AG08395 (cell line): ENCODE data around the gene ARFGAP3.

Source experiments
- DNase-seq: peaks from one replicate; pipeline ENCODE4 v3.0.0; 2012; ENCODE audit warnings: mixed read lengths, low spot score

ARFGAP3 gene, protein sequence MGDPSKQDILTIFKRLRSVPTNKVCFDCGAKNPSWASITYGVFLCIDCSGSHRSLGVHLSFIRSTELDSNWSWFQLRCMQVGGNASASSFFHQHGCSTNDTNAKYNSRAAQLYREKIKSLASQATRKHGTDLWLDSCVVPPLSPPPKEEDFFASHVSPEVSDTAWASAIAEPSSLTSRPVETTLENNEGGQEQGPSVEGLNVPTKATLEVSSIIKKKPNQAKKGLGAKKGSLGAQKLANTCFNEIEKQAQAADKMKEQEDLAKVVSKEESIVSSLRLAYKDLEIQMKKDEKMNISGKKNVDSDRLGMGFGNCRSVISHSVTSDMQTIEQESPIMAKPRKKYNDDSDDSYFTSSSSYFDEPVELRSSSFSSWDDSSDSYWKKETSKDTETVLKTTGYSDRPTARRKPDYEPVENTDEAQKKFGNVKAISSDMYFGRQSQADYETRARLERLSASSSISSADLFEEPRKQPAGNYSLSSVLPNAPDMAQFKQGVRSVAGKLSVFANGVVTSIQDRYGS

GRCh38 chr22:42856865-42857704, at the start of gene ARFGAP3:
Gene ARFGAP3 (minus strand): TSS chr22:42857273. CDS start chr22:42857182, 91 bp downstream.
- DNase-seq, result peak; percentile 100

- DNase-seq, result no peak
These were observed 48.7 kb upstream of the ARFGAP3 start for GRCh38 chr22:42905702-42906183.

- no peak for DNase-seq
These were observed 48.1 kb upstream of the ARFGAP3 start for GRCh38 chr22:42905217-42905616.

DNA sequence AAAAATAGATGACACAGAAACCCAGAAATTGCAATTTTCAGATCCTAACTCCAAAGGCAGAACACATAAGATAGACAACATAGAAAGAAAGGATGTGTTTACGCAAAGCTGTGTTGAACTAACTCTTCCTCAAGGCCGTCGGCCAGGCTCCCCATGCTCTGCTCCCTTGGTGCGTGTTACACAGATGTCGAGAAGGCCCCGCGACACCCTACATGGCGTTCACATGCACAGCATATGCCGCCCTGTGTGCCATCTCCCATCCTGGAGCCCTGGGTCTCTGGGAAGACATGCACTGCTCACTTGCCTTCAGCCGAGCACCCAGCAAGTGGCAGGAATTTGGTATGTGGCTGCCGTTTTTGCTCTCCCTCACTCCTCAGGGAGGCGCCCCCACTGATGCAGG, 47.0 kb upstream of the ARFGAP3 start:
- no peak for DNase-seq

- DNase-seq, result peak; percentile 34
These were observed 45.9 kb upstream of the ARFGAP3 start for GRCh38 chr22:42902875-42903510.

- DNase-seq, result no peak
These were observed 44.9 kb upstream of the ARFGAP3 start for GRCh38 chr22:42901790-42902508.

GRCh38 chr22:42897960-42898359, 40.9 kb upstream of the ARFGAP3 start:
- DNase-seq, result no peak

GRCh38 chr22:42895541-42895981, 38.5 kb upstream of the ARFGAP3 start:
- DNase-seq, result no peak

GRCh38 chr22:42895087-42895486, 38.0 kb upstream of the ARFGAP3 start:
- DNase-seq, result no peak

DNA sequence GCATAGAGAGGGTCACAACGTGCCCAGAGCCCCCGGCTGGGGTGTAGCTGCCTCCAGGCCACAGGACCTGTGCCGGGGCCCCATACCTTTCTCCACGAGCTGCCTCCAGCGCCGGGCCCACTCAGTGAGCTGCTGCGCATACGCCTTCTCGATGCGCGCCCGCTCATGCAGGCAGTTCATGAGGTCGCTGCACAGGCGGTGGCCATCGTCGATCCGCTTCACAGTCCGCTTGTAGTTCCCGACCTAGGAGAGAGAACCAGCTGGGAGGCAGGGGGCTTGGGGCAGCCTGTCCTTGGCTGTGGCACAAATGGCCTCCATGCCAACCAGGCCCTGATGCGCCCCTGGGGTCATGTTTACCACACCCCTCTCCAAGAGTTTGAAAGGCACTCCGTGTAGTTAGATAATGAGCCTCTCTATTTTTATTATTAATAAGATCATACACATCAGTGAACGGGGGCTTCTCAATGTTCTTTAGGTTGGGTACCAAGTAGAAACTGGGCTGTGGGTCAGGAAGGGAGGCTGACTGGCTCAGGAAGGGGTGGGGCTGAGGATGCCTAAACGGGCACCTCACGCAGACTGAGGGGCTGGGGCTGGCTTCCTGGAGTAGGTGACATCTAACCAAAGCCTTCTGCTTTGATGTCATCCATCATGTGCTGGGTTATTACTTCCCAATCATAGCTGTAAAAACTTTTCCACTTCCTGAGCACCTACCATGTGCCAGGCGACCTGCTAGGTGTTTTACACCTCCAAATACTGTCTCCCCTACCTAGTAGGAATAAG, 36.5 kb upstream of the ARFGAP3 start:
- no peak for DNase-seq

DNA sequence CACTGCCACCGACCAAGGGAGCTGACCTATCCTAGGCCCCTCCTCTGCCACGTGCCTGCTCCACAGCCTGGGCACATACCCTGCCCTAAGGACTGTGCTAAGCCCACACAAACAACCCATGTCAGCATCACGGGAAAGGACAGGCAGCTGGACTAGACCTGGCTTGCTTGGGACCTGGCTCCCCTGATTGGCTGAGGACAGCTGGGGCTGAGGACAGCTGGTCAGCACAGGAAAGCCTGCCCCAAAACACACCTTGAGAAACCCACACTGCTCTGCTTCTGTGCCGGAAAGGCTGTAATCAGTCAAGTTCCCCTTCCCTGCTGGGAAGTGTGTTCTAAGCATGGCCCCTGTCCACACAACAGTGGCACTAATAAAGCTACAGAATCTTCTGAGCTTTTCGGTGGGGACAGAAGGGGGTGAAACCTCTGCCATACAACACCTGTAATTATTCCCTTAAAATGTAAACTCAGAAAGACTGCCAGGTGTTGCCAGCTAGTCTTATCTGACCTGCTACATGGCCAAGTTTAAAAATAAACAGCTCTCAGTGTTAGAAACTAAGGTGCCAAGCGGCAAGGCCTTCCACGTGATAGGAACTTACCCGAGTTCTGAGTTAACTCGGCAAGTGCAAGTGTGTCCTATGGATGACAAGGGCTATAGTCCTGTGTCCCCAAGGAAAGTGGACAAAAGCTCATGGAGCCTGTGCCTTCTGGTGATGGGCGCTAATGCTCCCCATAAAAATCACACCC, 35.7 kb upstream of the ARFGAP3 start:
- DNase-seq, result no peak

- no peak for DNase-seq
These were observed 35.1 kb upstream of the ARFGAP3 start for GRCh38 chr22:42892156-42892555.

- no peak for DNase-seq
These were observed 34.6 kb upstream of the ARFGAP3 start for GRCh38 chr22:42891696-42892095.

DNA sequence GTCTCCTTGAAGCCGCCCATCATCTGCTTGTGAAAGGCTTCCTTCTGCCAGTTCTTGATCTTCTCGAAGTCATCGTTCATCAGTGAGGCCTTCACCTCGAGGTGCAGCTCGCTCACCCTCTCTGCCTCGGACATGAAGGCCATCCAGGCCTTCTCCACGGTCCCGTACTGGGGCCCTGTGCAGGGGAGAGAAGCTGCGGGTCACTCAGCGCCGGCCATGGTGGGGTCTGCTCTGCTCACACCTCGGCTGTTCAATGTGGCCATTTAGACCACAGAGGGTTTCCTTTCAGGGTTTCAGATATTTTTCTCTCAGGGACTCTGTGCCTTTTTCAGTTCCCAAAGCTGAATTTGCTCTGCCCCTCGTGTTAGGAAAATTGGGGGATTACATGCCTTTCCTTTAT, 33.9 kb upstream of the ARFGAP3 start:
- DNase-seq, result no peak

GRCh38 chr22:42889304-42889703, 32.2 kb upstream of the ARFGAP3 start:
- DNase-seq, result no peak

GRCh38 chr22:42887523-42888507, 30.7 kb upstream of the ARFGAP3 start:
- no peak for DNase-seq

GRCh38 chr22:42887120-42887519, 30.0 kb upstream of the ARFGAP3 start:
- DNase-seq, result no peak

DNA sequence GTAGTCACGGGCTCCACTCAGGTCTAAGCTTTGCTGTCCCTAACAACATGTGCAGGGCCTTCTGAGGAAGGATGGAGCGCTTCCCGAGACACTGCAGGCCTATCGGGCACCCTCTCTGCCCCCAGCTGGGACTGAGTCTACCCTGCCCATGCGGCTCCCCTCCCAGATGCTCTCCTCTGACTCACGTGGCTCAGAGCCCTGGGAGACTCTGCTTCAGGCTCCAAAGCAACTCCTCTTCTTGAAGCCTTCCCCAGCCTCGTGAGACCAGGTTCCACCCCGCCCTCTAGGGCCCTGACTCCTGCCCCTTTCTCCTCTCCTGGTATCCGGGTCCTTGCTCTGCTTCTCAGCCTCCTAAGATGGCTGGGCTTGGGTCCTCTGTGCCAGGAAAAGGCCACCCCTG, 28.4 kb upstream of the ARFGAP3 start:
- DNase-seq, result peak; percentile 83
